Panc1 (cell line): ENCODE measurements around the gene ABCA7. TPM values are rescaled to one million over a fixed set of nuclear protein-coding genes. Genes with fewer than 3 reads are reported as not detected.

Source experiments
- ATAC-seq: fragments of 200-7000 bp; cut with Tn5 transposase; 2 replicates; pipeline ENCODE4 v1.9.1; 2020; ENCODE audit warnings: mild to moderate bottlenecking, moderate library complexity
- BruUV-seq: library from RNA; stranded (reverse); fragments of 400-500 nt; replicated peaks from 2 replicates; lab custom pipeline; 2021; lab: Mats Ljungman, UMichigan
- CTCF ChIA-PET: fragments of 300-600 bp; sonication (Branson Sonifier 250); formaldehyde crosslinking; loops from one replicate; lab custom pipeline; 2022; ENCODE audit warnings: antibody characterized with exemption; lab: Charles Lee
- POLR2A ChIA-PET: fragments of 300-600 bp; sonication (Branson Sonifier 250); formaldehyde crosslinking; loops from one replicate; lab custom pipeline; 2022; ENCODE audit warnings: antibody characterized with exemption; lab: Charles Lee
- DNase-seq: peaks from one replicate; pipeline ENCODE4 v3.0.0-alpha.2; 2010; ENCODE audit warnings: low read depth, low spot score
- H3K27ac ChIP-seq: 2 replicates; pipeline ENCODE4 v1.5.1; 2011; ENCODE audit warnings: mild to moderate bottlenecking, low read length, inconsistent platforms
- H3K27me3 ChIP-seq: fragments of 200-500 bp; sonication (Bioruptor generic); 2 replicates; pipeline ENCODE4 v1.6.0; 2014; ENCODE audit warnings: low read length, inconsistent platforms; ENCODE audit not compliant: control insufficient read depth, insufficient read depth
- H3K36me3 ChIP-seq: fragments of 200-500 bp; sonication (Bioruptor generic); 2 replicates; pipeline ENCODE4 v1.5.1; 2014; ENCODE audit warnings: inconsistent platforms, mild to moderate bottlenecking, low read length, moderate library complexity; ENCODE audit not compliant: control insufficient read depth, insufficient read depth
- H3K4me1 ChIP-seq: 2 replicates; pipeline ENCODE4 v1.5.1; 2011; ENCODE audit warnings: inconsistent platforms, mild to moderate bottlenecking, low read length, moderate library complexity; ENCODE audit not compliant: control insufficient read depth, insufficient read depth
- H3K4me3 ChIP-seq, 2 experiments: 2 replicates each; pipeline ENCODE4 v1.5.1; 2011 to 2012; ENCODE audit warnings: low read depth in 2 of 2, low read length in 2 of 2, mild to moderate bottlenecking in 2 of 2, inconsistent platforms in 1 of 2, moderate library complexity in 1 of 2
- H3K9me3 ChIP-seq: fragments of 200-500 bp; sonication (Bioruptor generic); 2 replicates; pipeline ENCODE4 v1.5.1; 2014; ENCODE audit warnings: low read depth, mild to moderate bottlenecking, inconsistent platforms, low read length, moderate library complexity; ENCODE audit not compliant: control insufficient read depth, insufficient read depth
- CTCF ChIP-seq: fragments of 450-650 bp; IDR thresholded peaks from 2 replicates; pipeline ENCODE4 v1.5.1; 2017; ENCODE audit warnings: mild to moderate bottlenecking
- POLR2AphosphoS5 ChIP-seq: IDR thresholded peaks from 2 replicates; pipeline ENCODE4 v1.6.1; 2012; ENCODE audit warnings: mild to moderate bottlenecking, low read depth, low read length, moderate library complexity
- REST ChIP-seq, 2 experiments: IDR thresholded peaks; 2 replicates each; pipeline ENCODE4 v1.6.1; 2011 to 2012; ENCODE audit warnings: low read depth in 2 of 2, control low read depth in 1 of 2, low read length in 1 of 2, mild to moderate bottlenecking in 1 of 2, moderate library complexity in 1 of 2; ENCODE audit not compliant: insufficient read depth in 1 of 2
- SIN3A ChIP-seq: IDR thresholded peaks from 2 replicates; pipeline ENCODE4 v1.6.1; 2012; ENCODE audit warnings: low read depth, mild to moderate bottlenecking, low read length, moderate library complexity, borderline replicate concordance; ENCODE audit not compliant: insufficient read depth
- TCF7L2 ChIP-seq: IDR thresholded peaks from 2 replicates; pipeline ENCODE4 v1.6.1; 2011; ENCODE audit warnings: mild to moderate bottlenecking, low read depth, low read length, inconsistent platforms
- in situ Hi-C: cut with HindIII; loops from 2 replicates; pipeline ENCODE4 v1.10.0; 2016; ENCODE audit warnings: low sequenced_read_pairs, low pct_unique_long_range_greater_than_20kb
- intact Hi-C: fragments of 100-400 bp; cut with micrococcal nuclease; formaldehyde crosslinking; loops from one replicate; pipeline ENCODE4 v1.10.0; 2022; ENCODE audit not compliant: unreplicated experiment
- total RNA-seq: library from RNA; stranded (reverse); gene quantifications from one replicate; pipeline ENCODE4 v1.2.1, GENCODE V29; 2021; ENCODE audit not compliant: unreplicated experiment

ABCA7 gene
- total RNA-seq, 1 experiment from 2014 or later, result 47.5 TPM

- H3K4me3 ChIP-seq, result no peak overlapping the region
- ATAC-seq (no peak), DNase-seq (no peak)
- CTCF ChIA-PET, result no interaction called here
- no TSS peak for BruUV-seq
- H3K9me3 ChIP-seq, result no peaks in the 10 kb centered on the region
- intact Hi-C loops (no loop called here), in situ Hi-C loops (no loop called here)
- no peak for TF ChIP-seq REST (IDR thresholded peaks at IDR 0.05; ENCODE audit: insufficient read depth in 1 of 2, low read depth in 2 of 2, low read length in 1 of 2)
- TF ChIP-seq CTCF, result no peak
- no peak for TF ChIP-seq TCF7L2
- no peak for TF ChIP-seq SIN3A
- no peak for TF ChIP-seq POLR2AphosphoS5
- H3K27me3 ChIP-seq, result no peaks in the 10 kb centered on the region
- H3K27ac ChIP-seq, result no peak overlapping the region
- H3K36me3 ChIP-seq, result no peaks in the 10 kb centered on the region
- H3K4me1 ChIP-seq, result peaks cover 8% of the 10 kb centered on the region
- POLR2A ChIA-PET, result interaction anchor here (0.5 kb wide), 1 partner anchor 35 kb away, joined by 3 read pairs; no protein-coding TSS in a partner anchor
These were observed 46.0 kb upstream of the ABCA7 start for GRCh38 chr19:993831-994393.

- TF ChIP-seq POLR2AphosphoS5 (no peak), CTCF (no peak), REST (IDR thresholded peaks at IDR 0.05; ENCODE audit: insufficient read depth in 1 of 2, low read depth in 2 of 2, low read length in 1 of 2) (no peak), TCF7L2 (no peak), SIN3A (no peak)
- intact Hi-C loops, result no loop called here
- Histone ChIP-seq H3K36me3 (no peaks in the 10 kb centered on the region), H3K27me3 (no peaks in the 10 kb centered on the region), H3K9me3 (no peaks in the 10 kb centered on the region), H3K4me1 (peaks cover 8% of the 10 kb centered on the region), H3K4me3 (no peak overlapping the region), H3K27ac (no peak overlapping the region)
- no peak for DNase-seq
- CTCF ChIA-PET, result no interaction called here
- POLR2A ChIA-PET, result interaction anchor here (0.5 kb wide), 1 partner anchor 35 kb away, joined by 3 read pairs; no protein-coding TSS in a partner anchor
- ATAC-seq, result no peak
- BruUV-seq, result no TSS peak
- in situ Hi-C loops, result no loop called here
These were observed 45.4 kb upstream of the ABCA7 start for GRCh38 chr19:994516-994915.
